H1 (cell line): ENCODE measurements around the gene EPN3. TPM values are rescaled to one million over a fixed set of nuclear protein-coding genes. Genes with fewer than 3 reads are reported as not detected.
A peak's percentile ranks its signal among the peaks of the same experiment; 100 is the strongest.

ENCODE experiments used
- CTCF ChIA-PET: fragments of 300-600 bp; sonication (Branson Sonifier 250); formaldehyde crosslinking; loops from one replicate; lab custom pipeline; 2021; ENCODE audit not compliant: partially characterized antibody; lab: Charles Lee
- POLR2A ChIA-PET: fragments of 300-600 bp; sonication (Branson Sonifier 250); formaldehyde crosslinking; loops from one replicate; lab custom pipeline; 2021; ENCODE audit warnings: inconsistent platforms; ENCODE audit not compliant: partially characterized antibody; lab: Charles Lee
- DNase-seq, 2 experiments: peaks; one replicate each; pipeline versions ENCODE4 v3.0.0 to v3.0.0-alpha.2; 2010 to 2022; ENCODE audit warnings: low spot score in 2 of 2, low read depth in 1 of 2, mixed read lengths in 1 of 2
- FAIRE-seq: peaks from 2 replicates; lab custom pipeline; 2011; peaks lifted over from hg19 to GRCh38; lab: Jason Lieb, UNC
- H2AFZ ChIP-seq: 2 replicates; pipeline ENCODE4 v1.8.1; 2012; ENCODE audit warnings: low read length, inconsistent platforms
- H2AK5ac ChIP-seq: 2 replicates; pipeline ENCODE4 v1.6.1; 2013; ENCODE audit warnings: low read depth, low read length
- H2BK120ac ChIP-seq: replicated peaks from 2 replicates; pipeline ENCODE3; 2013; ENCODE audit warnings: low read depth, low read length, inconsistent platforms
- H2BK12ac ChIP-seq: 2 replicates; pipeline ENCODE4 v1.6.1; 2013; ENCODE audit warnings: low read depth, low read length
- H2BK15ac ChIP-seq: 2 replicates; pipeline ENCODE4 v1.6.1; 2013; ENCODE audit warnings: low read length
- H2BK20ac ChIP-seq: 2 replicates; pipeline ENCODE4 v1.6.1; 2013; ENCODE audit warnings: low read length
- H2BK5ac ChIP-seq: 2 replicates; pipeline ENCODE4 v1.6.1; 2013; ENCODE audit warnings: low read depth, low read length
- H3K14ac ChIP-seq: 2 replicates; pipeline ENCODE4 v1.6.1; 2013; ENCODE audit warnings: inconsistent platforms; ENCODE audit not compliant: insufficient read length
- H3K18ac ChIP-seq: 2 replicates; pipeline ENCODE4 v1.6.1; 2013; ENCODE audit warnings: low read length; ENCODE audit errors: extremely low read depth
- H3K23ac ChIP-seq: 2 replicates; pipeline ENCODE4 v1.6.1; 2013; ENCODE audit warnings: inconsistent platforms; ENCODE audit not compliant: insufficient read length
- H3K23me2 ChIP-seq: 2 replicates; pipeline ENCODE4 v1.6.1; 2013; ENCODE audit warnings: low read depth, low read length
- H3K27ac ChIP-seq: 2 replicates; pipeline ENCODE4 v1.6.1; 2011; ENCODE audit warnings: low read depth, low read length, inconsistent platforms
- H3K27me3 ChIP-seq, 4 experiments: replicated peaks in 1 of 4; 1 replicate in 1 of 4; 2 replicates in 3 of 4; pipeline versions ENCODE4 v1.6.1 to v1.8.1; 2011 to 2013; ENCODE audit warnings: low read length in 3 of 4, mild to moderate bottlenecking in 3 of 4, inconsistent platforms in 2 of 4, mixed read lengths in 2 of 4, moderate library complexity in 1 of 4; ENCODE audit not compliant: control insufficient read depth in 3 of 4, insufficient read depth in 3 of 4; ENCODE audit errors: extremely low read depth in 1 of 4
- H3K36me3 ChIP-seq, 4 experiments: 2 replicates each; pipeline versions ENCODE4 v1.6.1 to v1.8.1; 2011 to 2013; ENCODE audit warnings: mild to moderate bottlenecking in 4 of 4, low read length in 3 of 4, moderate library complexity in 2 of 4, control low read depth in 1 of 4, inconsistent platforms in 1 of 4; ENCODE audit not compliant: insufficient read depth in 4 of 4, control insufficient read depth in 2 of 4
- H3K4ac ChIP-seq: replicated peaks from 2 replicates; pipeline ENCODE3; 2013; ENCODE audit warnings: low read length, low read depth, mixed read lengths, inconsistent platforms; ENCODE audit not compliant: insufficient read length
- H3K4me1 ChIP-seq, 4 experiments: replicated peaks in 1 of 4; 1 replicate in 1 of 4; 2 replicates in 3 of 4; pipeline versions ENCODE4 v1.6.1 to v1.8.1; 2011 to 2013; ENCODE audit warnings: low read length in 3 of 4, inconsistent platforms in 2 of 4, mixed read lengths in 1 of 4; ENCODE audit not compliant: insufficient read depth in 4 of 4, control insufficient read depth in 3 of 4
- H3K4me2 ChIP-seq, 2 experiments: 2 replicates each; pipeline versions ENCODE4 v1.6.1 to v1.8.1; 2011 to 2013; ENCODE audit warnings: low read depth in 2 of 2, low read length in 2 of 2, control low read depth in 1 of 2, inconsistent platforms in 1 of 2, mild to moderate bottlenecking in 1 of 2; ENCODE audit not compliant: insufficient read depth in 1 of 2
- H3K4me3 ChIP-seq, 4 experiments: fragments of 200-600, 300-600 bp in 1 of 4; sonication (generic), shearing (Covaris generic), sonication (Bioruptor Twin) in 1 of 4; 2 replicates each; pipeline versions ENCODE4 v1.5.1 to v1.8.1; 2011 to 2016; ENCODE audit warnings: low read length in 4 of 4, low read depth in 3 of 4, control low read depth in 2 of 4, inconsistent platforms in 2 of 4, mild to moderate bottlenecking in 2 of 4, mixed read lengths in 1 of 4, moderate library complexity in 1 of 4; ENCODE audit not compliant: insufficient read depth in 2 of 4; ENCODE audit errors: extremely low read depth in 1 of 4
- H3K56ac ChIP-seq: replicated peaks from 2 replicates; pipeline ENCODE3; 2013; ENCODE audit warnings: low read depth, mild to moderate bottlenecking, mixed read lengths, low read length, inconsistent platforms; ENCODE audit not compliant: insufficient read length
- H3K79me1 ChIP-seq: 2 replicates; pipeline ENCODE4 v1.6.1; 2013; ENCODE audit warnings: low read depth, low read length, control low read depth
- H3K79me2 ChIP-seq, 2 experiments: 2 replicates each; pipeline versions ENCODE4 v1.6.1 to v1.8.1; 2012 to 2013; ENCODE audit warnings: low read length in 2 of 2, mild to moderate bottlenecking in 2 of 2, inconsistent platforms in 1 of 2; ENCODE audit not compliant: insufficient read depth in 2 of 2, control insufficient read depth in 1 of 2
- H3K9ac ChIP-seq, 4 experiments: replicated peaks in 1 of 4; 1 replicate in 1 of 4; 2 replicates in 3 of 4; pipeline versions ENCODE4 v1.6.1 to v1.8.1; 2011 to 2013; ENCODE audit warnings: low read depth in 3 of 4, low read length in 3 of 4, control low read depth in 2 of 4, mild to moderate bottlenecking in 2 of 4, moderate library complexity in 2 of 4, inconsistent platforms in 1 of 4; ENCODE audit errors: extremely low read depth in 1 of 4
- H3K9me3 ChIP-seq, 2 experiments: 2 replicates each; pipeline versions ENCODE4 v1.6.1 to v1.8.1; 2012 to 2013; ENCODE audit warnings: mild to moderate bottlenecking in 2 of 2, moderate library complexity in 2 of 2, control low read depth in 1 of 2, inconsistent platforms in 1 of 2, low read depth in 1 of 2, low read length in 1 of 2, mixed read lengths in 1 of 2; ENCODE audit not compliant: insufficient read depth in 2 of 2
- H4K20me1 ChIP-seq, 2 experiments: replicated peaks in 1 of 2; 2 replicates each; pipeline versions ENCODE3 to v1.8.1; 2011 to 2013; ENCODE audit warnings: inconsistent platforms in 2 of 2, low read length in 2 of 2, mild to moderate bottlenecking in 1 of 2; ENCODE audit not compliant: insufficient read depth in 2 of 2, control insufficient read depth in 1 of 2
- H4K5ac ChIP-seq: 2 replicates; pipeline ENCODE4 v1.6.1; 2013; ENCODE audit warnings: low read length, low read depth, mixed read lengths, inconsistent platforms; ENCODE audit not compliant: insufficient read length
- H4K8ac ChIP-seq: 2 replicates; pipeline ENCODE4 v1.8.0; 2013; ENCODE audit warnings: mild to moderate bottlenecking, moderate library complexity, low read length, inconsistent platforms; ENCODE audit not compliant: insufficient read depth; ENCODE audit errors: extremely low read depth
- H4K91ac ChIP-seq: replicated peaks from 2 replicates; pipeline ENCODE3; 2013; ENCODE audit warnings: low read length, mixed read lengths, inconsistent platforms; ENCODE audit not compliant: insufficient read length
- ASH2L ChIP-seq: fragments of 200-600, 300-600 bp; sonication (generic); IDR thresholded peaks from one replicate; pipeline ENCODE4 v1.7.1; 2017; ENCODE audit warnings: low read length
- BACH1 ChIP-seq: IDR thresholded peaks from 2 replicates; pipeline ENCODE4 v1.6.1; 2012; ENCODE audit warnings: low read length, improper control_type of control experiment
- CBX8 ChIP-seq: fragments of 300-800, 300-1000 bp; sonication (generic); IDR thresholded peaks from 2 replicates; pipeline ENCODE4 v1.7.1; 2016; ENCODE audit warnings: low read depth, low read length, borderline replicate concordance
- CHD1 ChIP-seq: IDR thresholded peaks from 2 replicates; pipeline ENCODE4 v1.6.1; 2012; ENCODE audit warnings: low read depth, low read length, improper control_type of control experiment
- CHD2 ChIP-seq: IDR thresholded peaks from 2 replicates; pipeline ENCODE4 v1.6.1; 2012; ENCODE audit warnings: low read length, improper control_type of control experiment
- EZH2 ChIP-seq: fragments of 200-600 bp; sonication (generic); IDR thresholded peaks from 2 replicates; pipeline ENCODE4 v1.7.1; 2012; ENCODE audit warnings: low read depth, mild to moderate bottlenecking, moderate library complexity, low read length, inconsistent platforms; ENCODE audit not compliant: severe bottlenecking
- MAFK ChIP-seq: IDR thresholded peaks from 2 replicates; pipeline ENCODE4 v1.6.1; 2012; ENCODE audit warnings: low read depth, mild to moderate bottlenecking, improper control_type of control experiment, low read length
- NANOG ChIP-seq: IDR thresholded peaks from 2 replicates; pipeline ENCODE4 v1.6.1; 2011; ENCODE audit warnings: low read length, low read depth, mild to moderate bottlenecking, inconsistent platforms; ENCODE audit not compliant: insufficient read depth, poor library complexity, severe bottlenecking
- RNF2 ChIP-seq: fragments of 200-900, 300-1000 bp; sonication (generic); IDR thresholded peaks from 2 replicates; pipeline ENCODE4 v1.7.1; 2016; ENCODE audit warnings: borderline replicate concordance, low read depth, mild to moderate bottlenecking, antibody characterized with exemption, low read length; ENCODE audit not compliant: poor library complexity, severe bottlenecking; ENCODE audit errors: missing control alignments
- SP1 ChIP-seq: IDR thresholded peaks from 2 replicates; pipeline ENCODE4 v1.6.1; 2011; ENCODE audit warnings: low read depth, low read length
- TAF1 ChIP-seq: IDR thresholded peaks from 2 replicates; pipeline ENCODE4 v1.6.1; 2011; ENCODE audit warnings: mild to moderate bottlenecking, low read depth, low read length
- WGBS, 2 experiments: shearing (Covaris generic) in 1 of 2; methylation state at CpG; one replicate each; pipeline versions ENCODE4 v1.1.6 to v1.1.7; 2013 to 2015; ENCODE audit warnings: low lambda C conversion rate in 2 of 2, mixed read lengths in 2 of 2, inconsistent platforms in 1 of 2, low coverage in 1 of 2, missing lambda C conversion rate in 1 of 2; ENCODE audit not compliant: insufficient replicate concordance in 2 of 2, insufficient coverage in 1 of 2, insufficient read length in 1 of 2; ENCODE audit errors: extremely low coverage in 1 of 2, missing lambda C conversion rate in 1 of 2; 5-methylcytosine and 5-hydroxymethylcytosine counted together
- polyA plus RNA-seq, 7 experiments: library from polyadenylated mRNA; depleted of rRNA in 3 of 7; stranded (reverse) in 5 of 7; unstranded in 2 of 7; fragments of >200 nt in 5 of 7; fragments of 200-250 nt in 2 of 7; gene quantifications; 1 replicate in 5 of 7; 2 replicates in 1 of 7; 4 replicates in 1 of 7; pipeline versions ENCODE4 v1.2.1 to v1.2.3, GENCODE V29; 2011 to 2013; ENCODE audit warnings: missing spikeins in 2 of 7, mixed read lengths in 2 of 7
- total RNA-seq: library from RNA; stranded (reverse); fragmentation: NEBNext Ultra II Directional; extraction: Animal tissue kit (Norgen Biotek cat#: 25700); gene quantifications from 2 replicates; pipeline ENCODE4 v1.2.1, GENCODE V29; 2021
- TF ChIP-seq, protein P1 (sequence below): IDR thresholded peaks from 2 replicates; pipeline ENCODE4 v1.6.1; 2012; ENCODE audit warnings: inconsistent platforms
- TF ChIP-seq, protein P2 (sequence below): IDR thresholded peaks from 2 replicates; pipeline ENCODE4 v1.6.1; 2012; ENCODE audit warnings: inconsistent platforms

EPN3 gene
- total and polyA plus RNA-seq, 2 of the 8 experiments (the other 6 are each of a cell fraction or from before 2014, with no cell fraction given): 6.7 to 7.9 TPM

DNA sequence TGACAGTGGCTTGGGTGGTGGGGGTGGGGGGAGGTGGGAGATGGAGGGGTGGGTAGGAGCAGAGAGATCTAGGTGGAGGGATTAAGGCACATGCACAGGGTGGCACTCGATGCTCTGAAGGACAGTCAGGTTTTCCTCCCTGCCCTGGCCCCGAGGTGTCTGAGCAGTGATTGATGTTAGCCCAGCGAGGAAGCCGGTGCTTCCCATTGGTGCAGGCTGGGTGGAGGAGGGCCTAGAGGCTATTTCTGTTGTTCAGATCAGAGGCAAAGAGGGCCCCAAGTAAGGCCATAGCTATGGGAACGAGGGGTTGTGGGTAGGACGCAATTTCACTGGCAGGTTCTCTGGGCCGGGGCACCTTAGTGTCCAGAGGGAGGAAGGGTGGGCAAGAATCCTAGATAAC lies 51.1 kb downstream of the EPN3 start:
- no peak overlapping the region for H2BK15ac ChIP-seq
- H3K14ac ChIP-seq: no peak overlapping the region
- H4K5ac ChIP-seq: no peak overlapping the region
- no peak overlapping the region for H3K18ac ChIP-seq
- H2BK5ac ChIP-seq: no peak overlapping the region
- H2AFZ ChIP-seq: no peak overlapping the region
- peak overlapping the region; percentile 23 for H2BK120ac ChIP-seq
- H3K23ac ChIP-seq: no peak overlapping the region
- no peak overlapping the region for H3K4me3 ChIP-seq
- H4K91ac ChIP-seq: peak overlapping the region; percentile 40
- no peak overlapping the region; the same call in 1 of the 2 replicates for H4K8ac ChIP-seq
- H3K27me3 ChIP-seq: no peaks in the 10 kb centered on the region; a peak in 1 of 7 replicates
- no peak overlapping the region for H2AK5ac ChIP-seq
- H3K4me1 ChIP-seq: peaks cover 0 to 22% (median 9%) of the 10 kb centered on the region in 4 experiments; a peak in 6 of 7 replicates
- no peaks in the 10 kb centered on the region for H3K9me3 ChIP-seq
- H3K56ac ChIP-seq: no peak overlapping the region
- ChIA-PET POLR2A (interaction anchor here (1.2 to 1.5 kb wide), 2 partner anchors 13 to 20 kb away, joined by 3 to 5 read pairs; no protein-coding TSS in a partner anchor), CTCF (interaction anchor here (0.7 to 10.2 kb wide), 9 partner anchors 13 to 268 kb away, joined by 3 to 95 read pairs (median 9); no protein-coding TSS in a partner anchor)
- H3K4ac ChIP-seq: no peak overlapping the region
- no peak overlapping the region for H3K4me2 ChIP-seq
- no peak for DNase-seq
- no peak overlapping the region for H2BK20ac ChIP-seq
- H3K79me1 ChIP-seq: no peaks in the 10 kb centered on the region
- no peak overlapping the region for H3K27ac ChIP-seq
- H3K23me2 ChIP-seq: no peaks in the 10 kb centered on the region
- H3K79me2 ChIP-seq: no peaks in the 10 kb centered on the region
- 73% methylated on average over 7 of the region's 7 CpGs; no CpG with 5 or more reads in 1 of the 2 experiments for WGBS, 2 experiments
- no peaks in the 10 kb centered on the region for H4K20me1 ChIP-seq
- no peak overlapping the region for H3K9ac ChIP-seq
- no peak for FAIRE-seq
- H2BK12ac ChIP-seq: no peak overlapping the region
- no peaks in the 10 kb centered on the region for H3K36me3 ChIP-seq
- no peak for TF ChIP-seq SP1
- no peak for TF ChIP-seq EZH2
- no peak for TF ChIP-seq CHD2
- no peak for TF ChIP-seq NANOG
- no peak for TF ChIP-seq CBX8
- TF ChIP-seq MAFK: no peak
- TF ChIP-seq, protein P1, sequence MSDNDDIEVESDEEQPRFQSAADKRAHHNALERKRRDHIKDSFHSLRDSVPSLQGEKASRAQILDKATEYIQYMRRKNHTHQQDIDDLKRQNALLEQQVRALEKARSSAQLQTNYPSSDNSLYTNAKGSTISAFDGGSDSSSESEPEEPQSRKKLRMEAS: peak; percentile 38; the same call in 1 of the 2 replicates
- TF ChIP-seq, protein P2, sequence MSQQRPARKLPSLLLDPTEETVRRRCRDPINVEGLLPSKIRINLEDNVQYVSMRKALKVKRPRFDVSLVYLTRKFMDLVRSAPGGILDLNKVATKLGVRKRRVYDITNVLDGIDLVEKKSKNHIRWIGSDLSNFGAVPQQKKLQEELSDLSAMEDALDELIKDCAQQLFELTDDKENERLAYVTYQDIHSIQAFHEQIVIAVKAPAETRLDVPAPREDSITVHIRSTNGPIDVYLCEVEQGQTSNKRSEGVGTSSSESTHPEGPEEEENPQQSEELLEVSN: 0 out of 2 replicates have a peak, but pooled peaks have one; percentile 24
- no peak for TF ChIP-seq BACH1
- TF ChIP-seq RNF2: no peak
- no peak for TF ChIP-seq TAF1
- no peak for TF ChIP-seq ASH2L
- TF ChIP-seq CHD1: no peak
